HEK293T (cell line): Measurements from ENCODE around the gene CINP.
"Not testable (repeated sequence)": the region's sequence is repeated elsewhere in the genome, so short reads cannot be mapped to it uniquely, and the experiment has no call there.

Experiments
- CTCF ChIA-PET: fragments of 350-600 bp; formaldehyde crosslinking; extraction: SDS; loops from one replicate; lab custom pipeline; 2021; ENCODE audit warnings: antibody characterized with exemption, inconsistent platforms; lab: Yijun Ruan, JAX
- POLR2A ChIA-PET: fragments of 350-600 bp; formaldehyde crosslinking; extraction: SDS; loops from one replicate; lab custom pipeline; 2020; ENCODE audit warnings: antibody characterized with exemption, inconsistent platforms; lab: Yijun Ruan, JAX
- DNase-seq: peaks from one replicate; pipeline ENCODE4 v3.0.0; 2012; ENCODE audit warnings: mixed read lengths; ENCODE audit errors: extremely low spot score
- ARNT ChIP-seq: fragments of 450-650 bp; IDR thresholded peaks from 2 replicates; pipeline ENCODE4 v1.6.1; 2017; ENCODE audit warnings: mild to moderate bottlenecking
- BHLHE40 ChIP-seq: fragments of 450-650 bp; IDR thresholded peaks from 2 replicates; pipeline ENCODE4 v1.6.1; 2016; ENCODE audit warnings: mild to moderate bottlenecking, moderate library complexity, borderline replicate concordance
- CTBP1 ChIP-seq: fragments of 450-650 bp; IDR thresholded peaks from 2 replicates; pipeline ENCODE4 v1.6.1; 2016; ENCODE audit warnings: borderline replicate concordance
- ELF4 ChIP-seq: fragments of 450-650 bp; IDR thresholded peaks from 2 replicates; pipeline ENCODE4 v1.6.1; 2017; ENCODE audit warnings: antibody characterized with exemption
- FOXA1 ChIP-seq: fragments of 450-650 bp; IDR thresholded peaks from 2 replicates; pipeline ENCODE4 v1.6.1; 2016; ENCODE audit warnings: mild to moderate bottlenecking
- FOXK2 ChIP-seq: fragments of 450-650 bp; IDR thresholded peaks from 2 replicates; pipeline ENCODE4 v1.6.1; 2016; ENCODE audit warnings: mild to moderate bottlenecking
- FOXM1 ChIP-seq: fragments of 450-650 bp; IDR thresholded peaks from 2 replicates; pipeline ENCODE4 v1.6.1; 2017; ENCODE audit warnings: mild to moderate bottlenecking, borderline replicate concordance
- HDGF ChIP-seq: fragments of 450-650 bp; IDR thresholded peaks from 2 replicates; pipeline ENCODE4 v1.6.1; 2017; ENCODE audit warnings: antibody characterized with exemption, borderline replicate concordance
- L3MBTL2 ChIP-seq: fragments of 450-650 bp; conservative IDR thresholded peaks from 2 replicates; pipeline ENCODE4 v1.6.1; 2016; ENCODE audit warnings: mild to moderate bottlenecking
- LEF1 ChIP-seq: fragments of 450-650 bp; IDR thresholded peaks from 2 replicates; pipeline ENCODE4 v1.6.1; 2017; ENCODE audit warnings: mild to moderate bottlenecking, borderline replicate concordance
- NFRKB ChIP-seq: fragments of 450-650 bp; IDR thresholded peaks from 2 replicates; pipeline ENCODE4 v1.6.1; 2016; ENCODE audit warnings: mild to moderate bottlenecking, moderate library complexity
- SP1 ChIP-seq: fragments of 450-650 bp; IDR thresholded peaks from 2 replicates; pipeline ENCODE4 v1.6.1; 2017
- SUZ12 ChIP-seq: fragments of 450-650 bp; IDR thresholded peaks from 2 replicates; pipeline ENCODE4 v1.6.1; 2016; ENCODE audit warnings: mild to moderate bottlenecking
- TARDBP ChIP-seq: fragments of 450-650 bp; IDR thresholded peaks from 2 replicates; pipeline ENCODE4 v1.6.1; 2016
- ZNF384 ChIP-seq: fragments of 450-650 bp; IDR thresholded peaks from 2 replicates; pipeline ENCODE4 v1.6.1; 2016
- TF ChIP-seq, protein P1 (sequence below): fragments of 450-650 bp; IDR thresholded peaks from 2 replicates; pipeline ENCODE4 v1.6.1; 2016

The CINP gene

GRCh38 chr14:102333795-102334705 lies 28.6 kb downstream of the CINP start:
- TF ChIP-seq LEF1 (no peak), BHLHE40 (no peak), FOXA1 (no peak), ARNT (no peak), TARDBP (no peak), ZNF384 (no peak), SUZ12 (no peak), NFRKB (no peak), ELF4 (no peak), CTBP1 (no peak), FOXK2 (no peak), FOXM1 (no peak), SP1 (no peak), L3MBTL2 (no peak), HDGF (no peak)
- TF ChIP-seq, protein P1, sequence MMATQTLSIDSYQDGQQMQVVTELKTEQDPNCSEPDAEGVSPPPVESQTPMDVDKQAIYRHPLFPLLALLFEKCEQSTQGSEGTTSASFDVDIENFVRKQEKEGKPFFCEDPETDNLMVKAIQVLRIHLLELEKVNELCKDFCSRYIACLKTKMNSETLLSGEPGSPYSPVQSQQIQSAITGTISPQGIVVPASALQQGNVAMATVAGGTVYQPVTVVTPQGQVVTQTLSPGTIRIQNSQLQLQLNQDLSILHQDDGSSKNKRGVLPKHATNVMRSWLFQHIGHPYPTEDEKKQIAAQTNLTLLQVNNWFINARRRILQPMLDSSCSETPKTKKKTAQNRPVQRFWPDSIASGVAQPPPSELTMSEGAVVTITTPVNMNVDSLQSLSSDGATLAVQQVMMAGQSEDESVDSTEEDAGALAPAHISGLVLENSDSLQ = no peak
- DNase-seq = no peak
- ChIA-PET CTCF (no interaction called here), POLR2A (interaction anchor here (1.2 kb wide), 1 partner anchor 13 kb away, joined by 4 read pairs; no protein-coding TSS in a partner anchor)

- no peak for DNase-seq
- CTCF ChIA-PET = interaction anchor here (0.6 kb wide), 1 partner anchor 97 kb away, joined by 4 read pairs; no protein-coding TSS in a partner anchor
- TF ChIP-seq SP1 = no peak
- TF ChIP-seq, protein P1 = no peak
- no peak for TF ChIP-seq ARNT
- no peak for TF ChIP-seq FOXM1
- TF ChIP-seq LEF1 = no peak
- TF ChIP-seq NFRKB = no peak
- no peak for TF ChIP-seq FOXA1
- no peak for TF ChIP-seq FOXK2
- no peak for TF ChIP-seq BHLHE40
- TF ChIP-seq HDGF = no peak
- TF ChIP-seq CTBP1 = no peak
- POLR2A ChIA-PET = interaction anchor here (1.2 kb wide), 1 partner anchor 12 kb away, joined by 4 read pairs; no protein-coding TSS in a partner anchor
These were observed 29.3 kb downstream of the CINP start for GRCh38 chr14:102333390-102333789.

GRCh38 chr14:102330806-102331205 lies 31.9 kb downstream of the CINP start:
- ChIA-PET POLR2A (no interaction called here), CTCF (no interaction called here)
- DNase-seq = no peak
- TF ChIP-seq SUZ12 = no peak
- no peak for TF ChIP-seq TARDBP
- TF ChIP-seq FOXK2 = no peak
- TF ChIP-seq ZNF384 = no peak
- TF ChIP-seq CTBP1 = no peak
- TF ChIP-seq LEF1 = no peak

DNA sequence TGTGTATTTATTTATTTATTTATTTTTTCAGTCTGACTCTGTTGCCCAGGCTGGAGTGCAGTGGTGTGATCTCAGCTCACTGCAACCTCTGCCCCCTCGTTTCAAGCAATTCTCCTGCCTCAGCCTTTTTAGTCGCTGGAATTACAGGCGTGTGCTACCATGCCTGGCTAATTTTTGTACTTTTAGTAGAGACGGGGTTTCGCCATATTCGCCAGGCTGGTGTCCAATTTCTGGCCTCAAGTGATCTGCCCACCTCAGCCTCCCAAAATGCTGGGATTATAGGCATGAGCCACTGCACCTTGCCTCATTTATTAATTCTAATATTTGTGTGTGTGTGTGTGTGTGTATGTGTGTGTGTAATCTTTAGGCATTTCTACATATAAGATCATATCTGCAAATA lies 33.3 kb downstream of the CINP start:
- POLR2A ChIA-PET = interaction anchor here (2.4 kb wide), 1 partner anchor 9 kb away, joined by 7 read pairs; the partner anchor contains the start of gene ZNF839
- DNase-seq, CTCF ChIA-PET: not testable (repeated sequence)

DNA sequence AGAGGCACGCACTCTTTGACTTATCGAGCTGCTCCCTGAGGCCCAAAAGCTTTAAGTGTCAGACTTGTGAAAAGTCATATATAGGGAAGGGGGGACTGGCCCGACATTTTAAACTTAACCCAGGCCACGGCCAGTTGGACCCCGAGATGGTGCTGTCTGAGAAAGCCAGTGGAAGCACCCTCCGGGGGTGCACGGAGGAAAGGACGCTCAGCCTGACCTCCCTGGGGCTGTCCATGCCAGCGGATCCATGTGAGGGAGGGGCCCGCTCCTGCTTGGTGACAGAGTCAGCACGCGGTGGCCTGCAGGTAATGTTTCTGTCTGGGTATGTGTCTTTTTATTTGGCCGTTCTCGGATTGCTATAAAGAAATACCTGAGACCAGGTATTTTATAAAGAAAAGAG lies 36.1 kb downstream of the CINP start:
- ChIA-PET CTCF (no interaction called here), POLR2A (no interaction called here)
- TF ChIP-seq HDGF (no peak), L3MBTL2 (no peak), BHLHE40 (no peak), NFRKB (no peak), FOXK2 (no peak), SP1 (no peak), ARNT (no peak), FOXM1 (no peak), ELF4 (no peak)
- no peak for DNase-seq

GRCh38 chr14:102325791-102326345 lies 36.8 kb downstream of the CINP start:
- no peak for TF ChIP-seq HDGF
- TF ChIP-seq, protein P1 = no peak
- no peak for TF ChIP-seq CTBP1
- TF ChIP-seq SP1 = no peak
- TF ChIP-seq ARNT = no peak
- TF ChIP-seq LEF1 = no peak
- no peak for TF ChIP-seq SUZ12
- no peak for TF ChIP-seq ZNF384
- TF ChIP-seq FOXK2 = no peak
- TF ChIP-seq FOXM1 = no peak
- no peak for TF ChIP-seq ELF4
- no peak for TF ChIP-seq L3MBTL2
- no peak for TF ChIP-seq TARDBP
- no peak for TF ChIP-seq BHLHE40
- no peak for TF ChIP-seq FOXA1
- TF ChIP-seq NFRKB = no peak
- CTCF ChIA-PET = no interaction called here

More at GRCh38 chr14:102325791-102326345, 36.8 kb downstream of the CINP start:
- POLR2A ChIA-PET = no interaction called here
- no peak for DNase-seq
